T-helper 1 cell treated with Interleukin-12 subunit alpha and Interleukin-12 subunit beta and Interleukin-4 antibody, amounts not matched to agents 30 μg/mL and 1 μg/mL, for 36 hours (primary cell): ENCODE results near the gene NUP210.
A peak's percentile ranks its signal among the peaks of the same experiment; 100 is the strongest.
"Not testable (repeated sequence)": the region's sequence is repeated elsewhere in the genome, so short reads cannot be mapped to it uniquely, and the experiment has no call there.

Experiments used
- H3K27ac Mint-ChIP-seq: one replicate; pipeline ENCODE4 v1.8.0; 2021; ENCODE audit warnings: mild to moderate bottlenecking, mixed read lengths
- H3K27me3 Mint-ChIP-seq: one replicate; pipeline ENCODE4 v1.8.0; 2021; ENCODE audit warnings: low read depth, mixed read lengths
- H3K36me3 Mint-ChIP-seq: one replicate; pipeline ENCODE4 v1.8.0; 2021; ENCODE audit warnings: low read depth, mixed read lengths
- H3K4me1 Mint-ChIP-seq: one replicate; pipeline ENCODE4 v1.8.0; 2021; ENCODE audit warnings: low read depth, mixed read lengths
- H3K4me3 Mint-ChIP-seq: one replicate; pipeline ENCODE4 v1.8.0; 2021; ENCODE audit warnings: mild to moderate bottlenecking, moderate library complexity, mixed read lengths
- H3K9me3 Mint-ChIP-seq: one replicate; pipeline ENCODE4 v1.8.0; 2021; ENCODE audit warnings: mixed read lengths

NUP210 gene

DNA sequence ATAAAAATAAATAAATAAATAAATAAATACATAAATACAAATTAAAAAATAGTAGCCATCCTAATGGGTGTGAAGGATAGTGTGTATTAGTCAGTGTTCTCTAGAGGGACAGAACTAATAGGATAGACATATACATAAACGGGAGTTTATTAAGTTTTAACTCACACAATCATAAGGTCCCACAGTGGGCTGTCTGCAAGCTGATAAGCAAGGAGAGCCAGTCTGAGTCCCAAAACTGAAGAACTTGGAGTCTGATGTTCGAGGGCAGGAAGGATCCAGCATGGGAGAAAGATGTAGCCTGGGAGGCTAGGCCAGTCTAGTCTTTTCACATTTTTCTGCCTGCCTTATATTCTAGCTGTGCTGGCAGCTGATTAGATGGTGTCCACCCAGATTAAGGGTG, 22.8 kb upstream of the NUP210 start:
- not testable (repeated sequence) for H3K36me3 Mint-ChIP-seq, H3K27ac Mint-ChIP-seq, H3K4me3 Mint-ChIP-seq, H3K4me1 Mint-ChIP-seq, H3K9me3 Mint-ChIP-seq, H3K27me3 Mint-ChIP-seq

GRCh38 chr3:13440204-13440817, 20.2 kb upstream of the NUP210 start:
- H3K9me3 Mint-ChIP-seq, result no peaks in the 10 kb centered on the region

DNA sequence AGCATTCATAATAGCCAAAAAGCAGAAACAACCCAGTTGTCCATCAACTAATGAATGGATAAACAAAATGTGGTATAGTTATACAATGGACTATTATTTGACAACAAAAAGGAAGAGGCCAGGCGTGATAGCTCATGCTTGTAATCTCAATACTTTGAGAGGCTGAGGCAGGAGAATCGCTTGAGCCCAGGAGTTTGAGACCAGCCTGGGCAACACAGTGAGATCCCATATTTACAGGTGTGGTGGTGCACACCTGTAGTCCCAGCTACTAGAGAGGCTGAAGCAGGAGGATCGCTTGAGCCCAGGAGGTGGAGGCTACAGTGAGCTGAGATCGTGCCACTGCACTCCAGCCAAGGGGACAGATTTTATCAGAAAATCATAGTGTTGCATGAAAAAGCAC, 16.1 kb upstream of the NUP210 start:
- H3K9me3 Mint-ChIP-seq, H3K27ac Mint-ChIP-seq, H3K4me1 Mint-ChIP-seq, H3K36me3 Mint-ChIP-seq, H3K4me3 Mint-ChIP-seq: not testable (repeated sequence)
- H3K27me3 Mint-ChIP-seq, result peaks cover 22% of the 10 kb centered on the region

More at GRCh38 chr3:13440204-13440817, 20.2 kb upstream of the NUP210 start:
- Mint-ChIP-seq H3K4me1 (no peaks in the 10 kb centered on the region), H3K27ac (no peak overlapping the region), H3K27me3 (peaks cover 16% of the 10 kb centered on the region), H3K36me3 (no peaks in the 10 kb centered on the region), H3K4me3 (no peak overlapping the region)

GRCh38 chr3:13433912-13434311, 13.8 kb upstream of the NUP210 start:
- H3K27ac Mint-ChIP-seq, result no peak overlapping the region
- H3K4me1 Mint-ChIP-seq, result peaks cover 6% of the 10 kb centered on the region
- H3K9me3 Mint-ChIP-seq, result peaks cover 3% of the 10 kb centered on the region
- no peak overlapping the region for H3K4me3 Mint-ChIP-seq
- H3K36me3 Mint-ChIP-seq, result peaks cover 3% of the 10 kb centered on the region
- H3K27me3 Mint-ChIP-seq, result peaks cover 22% of the 10 kb centered on the region

GRCh38 chr3:13432093-13432492, 12.0 kb upstream of the NUP210 start:
- no peak overlapping the region for H3K4me3 Mint-ChIP-seq

GRCh38 chr3:13430411-13430875, 10.3 kb upstream of the NUP210 start:
- H3K4me1 Mint-ChIP-seq, result peaks cover 19% of the 10 kb centered on the region
- not testable (repeated sequence) for H3K9me3 Mint-ChIP-seq, H3K36me3 Mint-ChIP-seq, H3K27me3 Mint-ChIP-seq, H3K4me3 Mint-ChIP-seq, H3K27ac Mint-ChIP-seq

More at GRCh38 chr3:13432093-13432492, 12.0 kb upstream of the NUP210 start:
- H3K27ac Mint-ChIP-seq, result no peak overlapping the region
- H3K4me1 Mint-ChIP-seq, result peaks cover 13% of the 10 kb centered on the region
- H3K36me3 Mint-ChIP-seq, result peaks cover 7% of the 10 kb centered on the region
- peaks cover 18% of the 10 kb centered on the region for H3K27me3 Mint-ChIP-seq
- H3K9me3 Mint-ChIP-seq, result peaks cover 3% of the 10 kb centered on the region

- Mint-ChIP-seq H3K9me3 (peaks cover 3% of the 10 kb centered on the region), H3K4me3 (no peak overlapping the region), H3K4me1 (peaks cover 26% of the 10 kb centered on the region), H3K27ac (no peak overlapping the region), H3K27me3 (peaks cover 5% of the 10 kb centered on the region), H3K36me3 (peaks cover 7% of the 10 kb centered on the region)
These were observed 9.6 kb upstream of the NUP210 start for GRCh38 chr3:13429631-13430291.

DNA sequence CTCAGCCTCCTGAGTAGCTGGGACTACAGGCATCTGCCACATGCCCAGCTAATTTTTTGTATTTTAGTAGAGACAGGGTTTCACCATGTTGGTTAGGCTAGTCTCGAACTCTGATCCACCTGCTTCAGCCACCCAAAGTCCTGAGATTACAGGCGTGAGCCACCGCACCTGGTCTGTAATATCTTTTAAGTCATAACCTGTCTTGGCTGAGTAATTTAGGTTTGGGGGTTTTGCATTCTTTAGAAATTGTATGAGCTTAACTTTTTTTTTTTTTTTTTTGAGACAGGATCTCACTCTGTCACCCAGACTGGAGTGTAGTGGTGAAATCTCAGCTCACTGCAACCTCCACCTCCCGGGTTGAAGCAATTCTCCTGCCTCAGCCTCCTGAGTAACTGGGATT, 8.6 kb upstream of the NUP210 start:
- H3K27ac Mint-ChIP-seq, result peak overlapping the region; percentile 88
- H3K9me3 Mint-ChIP-seq, H3K36me3 Mint-ChIP-seq, H3K4me3 Mint-ChIP-seq, H3K27me3 Mint-ChIP-seq: not testable (repeated sequence)
- peaks cover 32% of the 10 kb centered on the region for H3K4me1 Mint-ChIP-seq

GRCh38 chr3:13427662-13428603, 7.8 kb upstream of the NUP210 start:
- Mint-ChIP-seq H3K36me3 (peaks cover 7% of the 10 kb centered on the region), H3K4me1 (peaks cover 32% of the 10 kb centered on the region), H3K9me3 (peaks cover 3% of the 10 kb centered on the region), H3K4me3 (peak overlapping the region; percentile 53), H3K27me3 (no peaks in the 10 kb centered on the region), H3K27ac (peak overlapping the region; percentile 88)

- Mint-ChIP-seq H3K9me3 (peaks cover 3% of the 10 kb centered on the region), H3K4me3 (no peak overlapping the region), H3K27me3 (no peaks in the 10 kb centered on the region), H3K36me3 (peaks cover 7% of the 10 kb centered on the region), H3K27ac (no peak overlapping the region), H3K4me1 (peaks cover 41% of the 10 kb centered on the region)
These were observed 6.5 kb upstream of the NUP210 start for GRCh38 chr3:13426591-13426990.

GRCh38 chr3:13425689-13426088, 5.6 kb upstream of the NUP210 start:
- peaks cover 50% of the 10 kb centered on the region for H3K4me1 Mint-ChIP-seq
- no peaks in the 10 kb centered on the region for H3K27me3 Mint-ChIP-seq
- peak overlapping the region; percentile 57 for H3K27ac Mint-ChIP-seq
- H3K9me3 Mint-ChIP-seq, result peaks cover 3% of the 10 kb centered on the region
- H3K36me3 Mint-ChIP-seq, result peaks cover 10% of the 10 kb centered on the region
- H3K4me3 Mint-ChIP-seq, result no peak overlapping the region

DNA sequence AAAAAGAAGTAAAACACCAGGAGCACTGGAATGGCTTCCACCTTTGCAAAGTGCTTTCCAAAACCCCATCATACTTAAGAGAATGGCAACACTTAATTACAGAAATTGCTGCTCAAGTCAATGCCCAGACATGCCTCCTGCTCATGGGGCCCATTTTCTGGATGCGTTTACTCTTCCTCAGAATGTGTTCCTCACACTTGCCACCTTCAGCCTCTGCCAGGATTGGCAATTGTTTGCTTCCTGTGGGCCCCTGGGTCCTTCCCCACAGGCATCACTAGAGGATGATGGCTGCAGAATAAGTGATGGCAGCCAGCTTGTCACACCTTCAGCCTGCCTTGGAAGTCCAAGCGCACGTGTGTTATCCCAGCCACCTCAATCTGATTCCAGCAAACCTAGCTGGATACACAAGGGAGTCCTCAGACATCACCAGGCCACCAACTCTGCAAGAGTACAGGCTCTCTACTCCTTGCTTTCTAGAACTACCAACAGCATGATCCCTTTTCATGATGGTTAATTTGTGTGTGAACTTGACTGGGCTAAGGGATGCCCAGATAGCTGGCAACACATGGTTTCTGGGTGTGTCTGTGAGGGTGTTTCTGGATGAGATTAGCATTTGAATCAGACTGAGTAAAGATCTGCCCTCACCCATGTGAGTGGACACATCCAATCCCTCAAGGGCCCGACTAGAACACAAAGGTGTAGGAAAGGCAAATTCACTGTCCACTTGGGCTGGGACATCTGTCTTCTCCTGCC, 4.9 kb upstream of the NUP210 start:
- no peak overlapping the region for H3K27ac Mint-ChIP-seq
- H3K4me1 Mint-ChIP-seq, result peaks cover 50% of the 10 kb centered on the region
- H3K4me3 Mint-ChIP-seq, result no peak overlapping the region
- peaks cover 11% of the 10 kb centered on the region for H3K36me3 Mint-ChIP-seq
- H3K9me3 Mint-ChIP-seq, result peaks cover 3% of the 10 kb centered on the region
- no peaks in the 10 kb centered on the region for H3K27me3 Mint-ChIP-seq

DNA sequence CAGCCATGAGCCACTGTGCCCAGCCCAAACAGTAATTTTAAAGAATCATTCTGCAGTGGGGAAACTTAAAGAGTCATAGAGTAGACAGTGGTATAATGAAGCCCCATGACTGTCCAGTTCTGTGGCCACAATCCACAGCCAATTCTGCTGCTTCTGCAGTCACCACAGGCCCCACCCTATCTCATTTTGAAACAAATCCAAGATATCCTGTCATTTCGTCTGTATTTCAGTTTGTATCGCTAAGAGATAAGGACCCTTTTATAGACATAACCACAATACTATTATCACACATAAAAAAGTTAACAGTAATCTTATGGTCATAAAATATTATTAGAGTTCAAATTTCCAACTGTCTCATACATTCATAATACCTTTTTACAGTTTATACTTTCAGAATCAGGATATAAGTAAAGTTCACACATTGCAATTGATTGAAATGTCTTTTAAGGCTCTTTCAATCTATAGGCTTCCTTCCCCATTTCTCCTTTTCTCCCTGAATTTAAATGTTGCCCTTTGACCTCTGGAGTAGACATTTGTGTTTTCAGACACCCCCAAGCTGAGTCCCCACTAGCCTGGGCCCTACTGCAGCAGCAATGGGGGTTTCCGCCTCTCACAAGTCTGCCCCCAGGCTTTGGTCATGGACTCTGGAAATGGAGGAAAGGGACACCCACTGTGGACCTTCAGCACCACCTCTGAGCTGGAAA, 4.2 kb upstream of the NUP210 start:
- Mint-ChIP-seq H3K27ac (no peak overlapping the region), H3K36me3 (peaks cover 10% of the 10 kb centered on the region), H3K4me3 (no peak overlapping the region)

More for the DNA sequence above, 4.2 kb upstream of the NUP210 start:
- H3K9me3 Mint-ChIP-seq, result peaks cover 2% of the 10 kb centered on the region
- H3K27me3 Mint-ChIP-seq, result no peaks in the 10 kb centered on the region
- H3K4me1 Mint-ChIP-seq, result peaks cover 47% of the 10 kb centered on the region
